ENCODE measurements around the gene CAVIN1.

DNA sequence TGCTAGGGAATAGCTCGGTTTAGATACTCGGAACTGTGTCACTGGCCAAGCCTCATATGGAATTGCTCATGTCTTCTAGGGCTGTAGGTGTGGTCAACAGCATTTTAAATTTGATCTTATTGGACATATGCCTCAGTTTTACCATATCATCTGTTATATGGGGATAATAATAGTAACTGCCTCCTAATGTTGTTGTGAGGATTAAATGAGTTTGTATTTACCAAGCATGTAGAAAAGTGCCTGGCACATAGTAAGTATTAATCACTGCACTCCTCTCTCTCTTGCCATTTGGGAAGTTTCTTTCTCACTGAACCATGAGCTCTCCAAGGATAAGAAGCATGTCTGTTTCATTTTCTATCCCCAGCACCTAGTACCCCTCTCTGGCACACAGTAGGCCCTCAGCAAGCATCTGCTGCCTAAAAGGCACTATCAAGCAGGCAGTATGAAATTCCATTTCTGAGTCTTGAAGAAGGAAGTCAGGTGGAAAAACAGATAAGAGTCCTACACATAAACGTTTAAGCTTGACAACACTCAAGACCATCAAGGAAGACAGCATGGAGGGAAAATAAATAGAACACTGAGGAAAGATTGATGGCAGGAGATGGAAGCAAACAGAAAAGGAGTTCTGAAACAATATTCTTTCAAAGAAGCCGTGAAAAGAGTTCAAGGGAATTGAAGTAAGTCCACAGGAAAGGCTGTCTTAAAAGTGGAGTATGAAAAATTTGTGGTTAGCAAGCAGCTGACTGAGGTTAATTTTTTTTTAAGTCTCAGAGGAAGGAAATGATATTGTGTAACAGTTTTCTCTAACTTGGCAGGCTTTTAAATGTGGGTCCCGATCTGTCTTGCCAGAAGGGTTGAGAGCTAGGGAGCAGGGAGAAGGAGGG lies 33.4 kb upstream of the CAVIN1 start:
- TF ChIP-seq, protein P1, sequence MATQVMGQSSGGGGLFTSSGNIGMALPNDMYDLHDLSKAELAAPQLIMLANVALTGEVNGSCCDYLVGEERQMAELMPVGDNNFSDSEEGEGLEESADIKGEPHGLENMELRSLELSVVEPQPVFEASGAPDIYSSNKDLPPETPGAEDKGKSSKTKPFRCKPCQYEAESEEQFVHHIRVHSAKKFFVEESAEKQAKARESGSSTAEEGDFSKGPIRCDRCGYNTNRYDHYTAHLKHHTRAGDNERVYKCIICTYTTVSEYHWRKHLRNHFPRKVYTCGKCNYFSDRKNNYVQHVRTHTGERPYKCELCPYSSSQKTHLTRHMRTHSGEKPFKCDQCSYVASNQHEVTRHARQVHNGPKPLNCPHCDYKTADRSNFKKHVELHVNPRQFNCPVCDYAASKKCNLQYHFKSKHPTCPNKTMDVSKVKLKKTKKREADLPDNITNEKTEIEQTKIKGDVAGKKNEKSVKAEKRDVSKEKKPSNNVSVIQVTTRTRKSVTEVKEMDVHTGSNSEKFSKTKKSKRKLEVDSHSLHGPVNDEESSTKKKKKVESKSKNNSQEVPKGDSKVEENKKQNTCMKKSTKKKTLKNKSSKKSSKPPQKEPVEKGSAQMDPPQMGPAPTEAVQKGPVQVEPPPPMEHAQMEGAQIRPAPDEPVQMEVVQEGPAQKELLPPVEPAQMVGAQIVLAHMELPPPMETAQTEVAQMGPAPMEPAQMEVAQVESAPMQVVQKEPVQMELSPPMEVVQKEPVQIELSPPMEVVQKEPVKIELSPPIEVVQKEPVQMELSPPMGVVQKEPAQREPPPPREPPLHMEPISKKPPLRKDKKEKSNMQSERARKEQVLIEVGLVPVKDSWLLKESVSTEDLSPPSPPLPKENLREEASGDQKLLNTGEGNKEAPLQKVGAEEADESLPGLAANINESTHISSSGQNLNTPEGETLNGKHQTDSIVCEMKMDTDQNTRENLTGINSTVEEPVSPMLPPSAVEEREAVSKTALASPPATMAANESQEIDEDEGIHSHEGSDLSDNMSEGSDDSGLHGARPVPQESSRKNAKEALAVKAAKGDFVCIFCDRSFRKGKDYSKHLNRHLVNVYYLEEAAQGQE (IDR thresholded peaks at IDR 0.05; ENCODE audit: insufficient read depth in 1 of 2, low read depth in 2 of 2, low read length in 2 of 2), result no peak
- no peak for TF ChIP-seq POLR2AphosphoS5 (IDR thresholded peaks at IDR 0.05; ENCODE audit: low read depth, low read length)
